HepG2 (cell line): Measurements from ENCODE around the gene SRRM4. TPM values are rescaled to one million over a fixed set of nuclear protein-coding genes. Genes with fewer than 3 reads are reported as not detected.
"Not testable (repeated sequence)": the region's sequence is repeated elsewhere in the genome, so short reads cannot be mapped to it uniquely, and the experiment has no call there.

Experiments used
- ATAC-seq: fragments of 200-7000 bp; cut with Tn5 transposase; 3 replicates; pipeline ENCODE4 v1.9.1; 2020; ENCODE audit warnings: mild to moderate bottlenecking, moderate library complexity
- BruUV-seq: library from RNA; stranded (reverse); fragments of 400-500 nt; replicated peaks from 2 replicates; lab custom pipeline; 2021; lab: Mats Ljungman, UMichigan
- CTCF ChIA-PET: fragments of 300-600 bp; formaldehyde crosslinking; extraction: SDS; loops from one replicate; lab custom pipeline; 2021; ENCODE audit warnings: low total read pairs, inconsistent platforms, low intra/inter-chr PET ratio; lab: Yijun Ruan, JAX
- POLR2A ChIA-PET: fragments of 350-600 bp; sonication (Branson Sonifier 250); formaldehyde crosslinking; loops from one replicate; lab custom pipeline; 2020; ENCODE audit warnings: antibody characterized with exemption, inconsistent platforms; lab: Yijun Ruan, JAX
- DNase-seq: peaks from one replicate; pipeline ENCODE4 v3.0.0-alpha.2; 2015; ENCODE audit warnings: low spot score
- FAIRE-seq: peaks from 3 replicates; lab custom pipeline; 2011; peaks lifted over from hg19 to GRCh38; lab: Jason Lieb, UNC
- H2AFZ ChIP-seq: one replicate; pipeline ENCODE4 v1.6.1; 2011; ENCODE audit warnings: low read length, inconsistent platforms
- H3K27ac ChIP-seq: fragments of 300-600 bp; 3 replicates; pipeline ENCODE4 v1.8.0; 2011; ENCODE audit warnings: mixed run types, mild to moderate bottlenecking, mixed read lengths, low read length, inconsistent platforms; ENCODE audit not compliant: insufficient read depth; ENCODE audit errors: extremely low read length
- H3K27me3 ChIP-seq, 2 experiments: fragments of 200-600 bp in 1 of 2; 2 replicates in 1 of 2; 3 replicates in 1 of 2; pipeline versions ENCODE4 v1.6.0 to v1.8.0; 2011; ENCODE audit warnings: low read length in 2 of 2, mild to moderate bottlenecking in 2 of 2, moderate library complexity in 2 of 2, inconsistent platforms in 1 of 2; ENCODE audit not compliant: insufficient read depth in 2 of 2, control insufficient read depth in 1 of 2
- H3K36me3 ChIP-seq, 2 experiments: fragments of 200-600 bp in 1 of 2; replicated peaks in 1 of 2; 2 replicates in 1 of 2; 3 replicates in 1 of 2; pipeline versions ENCODE4 v1.5.1 to v1.8.0; 2011; ENCODE audit warnings: low read length in 2 of 2, inconsistent platforms in 1 of 2; ENCODE audit not compliant: insufficient read depth in 2 of 2, control insufficient read depth in 1 of 2
- H3K4me1 ChIP-seq: 2 replicates; pipeline ENCODE4 v1.5.1; 2012; ENCODE audit warnings: low read length, inconsistent platforms; ENCODE audit not compliant: insufficient read depth
- H3K4me2 ChIP-seq: 2 replicates; pipeline ENCODE4 v1.6.0; 2011; ENCODE audit warnings: low read depth, low read length, inconsistent platforms
- H3K4me3 ChIP-seq, 3 experiments: fragments of 200-600 bp in 1 of 3; sonication (generic), shearing (Covaris generic) in 1 of 3; replicated peaks in 1 of 3; 2 replicates each; pipeline ENCODE4 v1.5.1; 2011 to 2016; ENCODE audit warnings: low read length in 3 of 3, inconsistent platforms in 2 of 3, low read depth in 2 of 3, mild to moderate bottlenecking in 2 of 3, control low read depth in 1 of 3, mixed read lengths in 1 of 3; ENCODE audit not compliant: insufficient read depth in 1 of 3
- H3K79me2 ChIP-seq: one replicate; pipeline ENCODE4 v1.6.1; 2011; ENCODE audit warnings: low read length, inconsistent platforms; ENCODE audit not compliant: insufficient read depth
- H3K9ac ChIP-seq: 2 replicates; pipeline ENCODE4 v1.6.0; 2011; ENCODE audit warnings: mild to moderate bottlenecking, low read depth, low read length, inconsistent platforms; ENCODE audit not compliant: insufficient read depth
- H3K9me3 ChIP-seq: 2 replicates; pipeline ENCODE4 v1.5.1; 2012; ENCODE audit warnings: mild to moderate bottlenecking, low read length
- H4K20me1 ChIP-seq: 2 replicates; pipeline ENCODE4 v1.6.0; 2011; ENCODE audit warnings: inconsistent platforms, mild to moderate bottlenecking, low read length, moderate library complexity; ENCODE audit not compliant: insufficient read depth
- CEBPB ChIP-seq: IDR thresholded peaks from 2 replicates; pipeline ENCODE4 v1.6.1; 2011; ENCODE audit warnings: low read depth, low read length, improper control_type of control experiment, borderline replicate concordance
- GATA4 ChIP-seq: sonication (generic); IDR thresholded peaks from 2 replicates; pipeline ENCODE4 v1.6.1; 2016; ENCODE audit warnings: antibody characterized with exemption, low read depth, borderline replicate concordance
- TGIF2 ChIP-seq: IDR thresholded peaks from 2 replicates; pipeline ENCODE4 v1.6.1; 2016; ENCODE audit warnings: control low read depth, missing compliant biosample characterization
- ZNF816 ChIP-seq: sonication (generic); formaldehyde crosslinking; IDR thresholded peaks from 2 replicates; pipeline ENCODE4 v1.8.0; 2022; ENCODE audit warnings: missing genetic modification reagents, mild to moderate bottlenecking, borderline replicate concordance
- WGBS: methylation state at CpG from one replicate; pipeline ENCODE4 v1.1.6; 2017; ENCODE audit warnings: low lambda C conversion rate; 5-methylcytosine and 5-hydroxymethylcytosine counted together
- in situ Hi-C: cut with HindIII; loops from 2 replicates; pipeline ENCODE4 v1.10.0; 2017; ENCODE audit warnings: low pct_unique_long_range_greater_than_20kb; ENCODE audit not compliant: extremely low pct_ligation_motif_present
- intact Hi-C: fragments of 100-400 bp; cut with micrococcal nuclease; formaldehyde crosslinking; loops from one replicate; pipeline ENCODE4 v1.10.0; 2022; ENCODE audit not compliant: unreplicated experiment
- polyA plus RNA-seq, 8 experiments: library from polyadenylated mRNA; depleted of rRNA in 3 of 8; stranded (reverse) in 7 of 8; unstranded in 1 of 8; fragments of >200 nt; fragmentation: Illumina TruSeq in 4 of 8; extraction: Trizol in 4 of 8; gene quantifications; 2 replicates each; pipeline versions ENCODE4 v1.2.1 to v1.2.3, GENCODE V29; 2011 to 2016; ENCODE audit warnings: low read depth in 4 of 8, missing spikeins in 1 of 8, mixed read lengths in 1 of 8; ENCODE audit not compliant: insufficient read depth in 1 of 8
- total RNA-seq, 5 experiments: library from RNA; depleted of rRNA; stranded (reverse); fragments of >200 nt; fragmentation: Illumina TruSeq; extraction: Trizol; gene quantifications; 2 replicates each; pipeline ENCODE4 v1.2.3, GENCODE V29; 2016; ENCODE audit warnings: low read depth in 1 of 5

Gene SRRM4
- total and polyA plus RNA-seq, 2 of the 13 experiments (the other 11 are each of a cell fraction or from before 2014, with no cell fraction given) = not detected

- POLR2A ChIA-PET = no interaction called here
- in situ Hi-C loops (loop anchor here (25.0 kb wide), 1 partner anchor 406 kb away; no protein-coding TSS in a partner anchor), intact Hi-C loops (no loop called here)
- Histone ChIP-seq H3K9ac (no peak overlapping the region), H3K27me3 (no peaks in the 10 kb centered on the region), H4K20me1 (no peaks in the 10 kb centered on the region), H3K4me3 (no peak overlapping the region), H3K36me3 (no peaks in the 10 kb centered on the region), H3K4me2 (no peak overlapping the region), H3K27ac (no peak overlapping the region), H3K9me3 (no peaks in the 10 kb centered on the region), H2AFZ (no peak overlapping the region), H3K79me2 (no peaks in the 10 kb centered on the region)
- DNase-seq (no peak), FAIRE-seq (no peak), ATAC-seq (no peak)
- 25% methylated on average over 4 of the region's 5 CpGs for WGBS
- CTCF ChIA-PET = no interaction called here
- no TSS peak for BruUV-seq
- TF ChIP-seq TGIF2 = no peak
- TF ChIP-seq ZNF816 (CRISPR knock-in tag) = no peak
- TF ChIP-seq, all 625 proteins: peak for 0
- no peaks in the 10 kb centered on the region for H3K4me1 ChIP-seq
Measured at GRCh38 chr12:119006746-119007145, 25.4 kb downstream of the SRRM4 start.

- H3K27me3 ChIP-seq, ATAC-seq, H3K4me2 ChIP-seq, intact Hi-C loops, DNase-seq, POLR2A ChIA-PET: not testable (repeated sequence)
- 35% methylated on average over 1 of the region's 1 CpG for WGBS
- TF ChIP-seq CEBPB (peak; percentile 54; the same call in 1 of the 2 replicates), GATA4 (0 out of 2 replicates have a peak, but pooled peaks have one; percentile 35)
- TF ChIP-seq, all 625 proteins: peak for 2; not testable (repeated sequence) for 623
- H3K79me2 ChIP-seq, H4K20me1 ChIP-seq, CTCF ChIA-PET, H3K27ac ChIP-seq, BruUV-seq, FAIRE-seq, H3K9me3 ChIP-seq, H2AFZ ChIP-seq, H3K9ac ChIP-seq, H3K36me3 ChIP-seq, H3K4me3 ChIP-seq, H3K4me1 ChIP-seq: not testable (repeated sequence)
- in situ Hi-C loops = loop anchor here (25.0 kb wide), 1 partner anchor 404 kb away; no protein-coding TSS in a partner anchor
Measured at GRCh38 chr12:119008273-119008672, 26.9 kb downstream of the SRRM4 start.
